Ishikawa (cell line): ENCODE measurements around the gene OR5K4.

Experiments
- CEBPB ChIP-seq: IDR thresholded peaks from 2 replicates; pipeline ENCODE4 v1.6.1; 2012
- CREB1 ChIP-seq: IDR thresholded peaks from 2 replicates; pipeline ENCODE4 v1.6.1; 2012; ENCODE audit warnings: low read depth
- EGR1 ChIP-seq: IDR thresholded peaks from 2 replicates; pipeline ENCODE4 v1.6.1; 2012
- EP300 ChIP-seq: IDR thresholded peaks from 2 replicates; pipeline ENCODE4 v1.6.1; 2012; ENCODE audit warnings: borderline replicate concordance
- FOXM1 ChIP-seq: IDR thresholded peaks from 2 replicates; pipeline ENCODE4 v1.6.1; 2012; ENCODE audit warnings: low read depth, borderline replicate concordance
- MAX ChIP-seq: IDR thresholded peaks from 2 replicates; pipeline ENCODE4 v1.6.1; 2012
- NFIC ChIP-seq: IDR thresholded peaks from 2 replicates; pipeline ENCODE4 v1.6.1; 2012
- RAD21 ChIP-seq: IDR thresholded peaks from 2 replicates; pipeline ENCODE4 v1.6.1; 2012; ENCODE audit warnings: low read depth
- REST ChIP-seq: IDR thresholded peaks from 2 replicates; pipeline ENCODE4 v1.6.1; 2012; ENCODE audit warnings: low read depth, mild to moderate bottlenecking
- TAF1 ChIP-seq: IDR thresholded peaks from 2 replicates; pipeline ENCODE4 v1.6.1; 2012; ENCODE audit warnings: low read depth, mild to moderate bottlenecking
- TCF12 ChIP-seq: IDR thresholded peaks from 2 replicates; pipeline ENCODE4 v1.6.1; 2012; ENCODE audit warnings: low read depth
- TEAD4 ChIP-seq: IDR thresholded peaks from 2 replicates; pipeline ENCODE4 v1.6.1; 2012
- USF1 ChIP-seq: IDR thresholded peaks from 2 replicates; pipeline ENCODE4 v1.6.1; 2012
- YY1 ChIP-seq: IDR thresholded peaks from 2 replicates; pipeline ENCODE4 v1.6.1; 2012; ENCODE audit warnings: low read depth
- ZBTB7A ChIP-seq: IDR thresholded peaks from 2 replicates; pipeline ENCODE4 v1.6.1; 2012; ENCODE audit warnings: low read depth

OR5K4 gene

GRCh38 chr3:98333989-98334606 lies 19.6 kb upstream of the OR5K4 start:
- no peak for TF ChIP-seq EGR1
- TF ChIP-seq TCF12: no peak
- TF ChIP-seq EP300: no peak
- peak; percentile 38; the same call in 1 of the 2 replicates for TF ChIP-seq RAD21
- no peak for TF ChIP-seq ZBTB7A
- no peak for TF ChIP-seq TAF1
- TF ChIP-seq FOXM1: no peak

GRCh38 chr3:98339031-98339430 lies 14.6 kb upstream of the OR5K4 start:
- no peak for TF ChIP-seq NFIC
- no peak for TF ChIP-seq TCF12
- no peak for TF ChIP-seq RAD21
- TF ChIP-seq REST: no peak
- TF ChIP-seq YY1: no peak
- no peak for TF ChIP-seq TAF1
- no peak for TF ChIP-seq ZBTB7A
- TF ChIP-seq USF1: no peak
- TF ChIP-seq CEBPB: no peak
- no peak for TF ChIP-seq MAX
- no peak for TF ChIP-seq CREB1
- TF ChIP-seq TEAD4: no peak
- no peak for TF ChIP-seq EGR1
- TF ChIP-seq EP300: no peak
- TF ChIP-seq FOXM1: no peak

GRCh38 chr3:98341758-98342157 lies 11.9 kb upstream of the OR5K4 start:
- TF ChIP-seq MAX: no peak
- TF ChIP-seq RAD21: no peak
- TF ChIP-seq TEAD4: no peak

- TF ChIP-seq RAD21 (peak; percentile 41), FOXM1 (no peak)
Observed at GRCh38 chr3:98343647-98344507, 9.8 kb upstream of the OR5K4 start.

GRCh38 chr3:98350082-98350481 lies 3.6 kb upstream of the OR5K4 start:
- TF ChIP-seq RAD21 (no peak), CEBPB (peak; percentile 38; the same call in 1 of the 2 replicates)

GRCh38 chr3:98359250-98359649 lies 5.6 kb downstream of the OR5K4 start:
- no peak for TF ChIP-seq EP300
- TF ChIP-seq FOXM1: no peak
- TF ChIP-seq EGR1: no peak
- TF ChIP-seq ZBTB7A: no peak
- no peak for TF ChIP-seq MAX
- no peak for TF ChIP-seq TAF1
- no peak for TF ChIP-seq YY1
- TF ChIP-seq TEAD4: no peak
- no peak for TF ChIP-seq REST
- TF ChIP-seq USF1: no peak
